ENCODE data around the gene RABL3.

DNA sequence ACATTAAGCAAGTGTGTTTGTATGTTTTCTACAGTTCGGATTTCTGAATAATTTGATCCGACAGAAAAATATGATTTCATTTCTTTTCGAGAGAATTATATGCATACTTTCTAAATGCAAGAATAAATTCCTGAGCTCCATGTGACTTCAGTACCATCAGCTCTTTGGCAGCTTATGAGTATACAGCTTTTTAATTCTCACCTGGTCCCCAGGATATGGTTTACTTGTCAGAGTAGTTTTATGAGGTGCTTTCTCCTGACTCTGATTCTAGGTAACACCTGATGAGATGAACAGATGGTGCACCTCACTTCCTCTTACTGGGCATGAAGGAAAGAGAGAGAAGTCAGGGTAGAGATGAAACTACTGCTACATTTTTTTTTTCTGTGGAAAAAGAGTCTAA, 63.3 kb downstream of the RABL3 start:
- TF ChIP-seq, protein P1, sequence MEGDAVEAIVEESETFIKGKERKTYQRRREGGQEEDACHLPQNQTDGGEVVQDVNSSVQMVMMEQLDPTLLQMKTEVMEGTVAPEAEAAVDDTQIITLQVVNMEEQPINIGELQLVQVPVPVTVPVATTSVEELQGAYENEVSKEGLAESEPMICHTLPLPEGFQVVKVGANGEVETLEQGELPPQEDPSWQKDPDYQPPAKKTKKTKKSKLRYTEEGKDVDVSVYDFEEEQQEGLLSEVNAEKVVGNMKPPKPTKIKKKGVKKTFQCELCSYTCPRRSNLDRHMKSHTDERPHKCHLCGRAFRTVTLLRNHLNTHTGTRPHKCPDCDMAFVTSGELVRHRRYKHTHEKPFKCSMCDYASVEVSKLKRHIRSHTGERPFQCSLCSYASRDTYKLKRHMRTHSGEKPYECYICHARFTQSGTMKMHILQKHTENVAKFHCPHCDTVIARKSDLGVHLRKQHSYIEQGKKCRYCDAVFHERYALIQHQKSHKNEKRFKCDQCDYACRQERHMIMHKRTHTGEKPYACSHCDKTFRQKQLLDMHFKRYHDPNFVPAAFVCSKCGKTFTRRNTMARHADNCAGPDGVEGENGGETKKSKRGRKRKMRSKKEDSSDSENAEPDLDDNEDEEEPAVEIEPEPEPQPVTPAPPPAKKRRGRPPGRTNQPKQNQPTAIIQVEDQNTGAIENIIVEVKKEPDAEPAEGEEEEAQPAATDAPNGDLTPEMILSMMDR (conservative IDR thresholded peaks at IDR 0.05; ENCODE audit: low read depth, low read length): no peak
- TF ChIP-seq EZH2 (IDR thresholded peaks at IDR 0.05; ENCODE audit: borderline replicate concordance, low read depth, low read length, poor library complexity, severe bottlenecking): no peak
